GM23248 (cell line): ENCODE data around the gene HNRNPR. TPM values are rescaled to one million over a fixed set of nuclear protein-coding genes. Genes with fewer than 3 reads are reported as not detected.

Experiments used
- DNase-seq: peaks from one replicate; pipeline ENCODE4 v3.0.0-alpha.2; 2015
- H2AFZ ChIP-seq: fragments of 200-600 bp; sonication (generic); 2 replicates; pipeline ENCODE4 v1.6.1; 2016; ENCODE audit warnings: antibody characterized with exemption
- H3F3A ChIP-seq: fragments of 200-600 bp; sonication (generic); 2 replicates; pipeline ENCODE4 v1.6.1; 2016; ENCODE audit warnings: mild to moderate bottlenecking, antibody characterized with exemption, mixed run types; ENCODE audit not compliant: insufficient read depth
- H3K27ac ChIP-seq: fragments of 200-600 bp; sonication (generic); 2 replicates; pipeline ENCODE4 v1.5.1; 2016; ENCODE audit warnings: mild to moderate bottlenecking
- H3K27me3 ChIP-seq: fragments of 200-600 bp; sonication (generic); replicated peaks from 2 replicates; pipeline ENCODE4 v1.6.1; 2016; ENCODE audit warnings: mild to moderate bottlenecking; ENCODE audit not compliant: insufficient read depth
- H3K36me3 ChIP-seq: fragments of 200-600 bp; sonication (generic); 2 replicates; pipeline ENCODE4 v1.6.1; 2016; ENCODE audit warnings: low read depth, mild to moderate bottlenecking
- H3K4me1 ChIP-seq: fragments of 200-600 bp; sonication (generic); 2 replicates; pipeline ENCODE4 v1.6.1; 2016; ENCODE audit warnings: mild to moderate bottlenecking; ENCODE audit not compliant: insufficient read depth
- H3K4me2 ChIP-seq: fragments of 200-600 bp; sonication (generic); one replicate; pipeline ENCODE4 v1.6.1; 2016; ENCODE audit warnings: mild to moderate bottlenecking; ENCODE audit not compliant: unreplicated experiment
- H3K4me3 ChIP-seq: fragments of 200-600 bp; sonication (generic); 2 replicates; pipeline ENCODE4 v1.5.1; 2016; ENCODE audit warnings: mild to moderate bottlenecking
- H3K79me2 ChIP-seq: fragments of 200-600 bp; sonication (generic); 2 replicates; pipeline ENCODE4 v1.6.1; 2016; ENCODE audit warnings: mild to moderate bottlenecking; ENCODE audit not compliant: insufficient read depth
- H3K9ac ChIP-seq: fragments of 200-600 bp; sonication (generic); 2 replicates; pipeline ENCODE4 v1.6.1; 2016; ENCODE audit warnings: mild to moderate bottlenecking
- H3K9me2 ChIP-seq: fragments of 200-600 bp; sonication (generic); 2 replicates; pipeline ENCODE4 v1.6.1; 2016; ENCODE audit warnings: mixed run types, mild to moderate bottlenecking, moderate library complexity; ENCODE audit not compliant: insufficient read depth
- H3K9me3 ChIP-seq: fragments of 200-600 bp; sonication (generic); one replicate; pipeline ENCODE4 v1.6.1; 2017; ENCODE audit warnings: low read depth
- H4K20me1 ChIP-seq: fragments of 200-600 bp; sonication (generic); 2 replicates; pipeline ENCODE4 v1.6.0; 2016; ENCODE audit not compliant: insufficient read depth
- EZH2 ChIP-seq: fragments of 200-600 bp; sonication (generic); IDR thresholded peaks from 2 replicates; pipeline ENCODE4 v1.6.1; 2018; ENCODE audit warnings: antibody characterized with exemption, mild to moderate bottlenecking; ENCODE audit not compliant: insufficient read depth, poor library complexity, severe bottlenecking
- EZH2phosphoT487 ChIP-seq: fragments of 200-600 bp; sonication (generic); IDR thresholded peaks from 2 replicates; pipeline ENCODE4 v1.6.1; 2018; ENCODE audit warnings: antibody characterized with exemption, moderate library complexity, mild to moderate bottlenecking, low read depth; ENCODE audit not compliant: insufficient read depth
- WGBS, 2 experiments: methylation state at CpG; one replicate each; pipeline ENCODE4 v1.1.6; 2015 to 2017; ENCODE audit warnings: low lambda C conversion rate in 2 of 2, low coverage in 1 of 2; ENCODE audit errors: missing lambda C conversion rate in 2 of 2; 5-methylcytosine and 5-hydroxymethylcytosine counted together
- in situ Hi-C: fragments of 300-500 bp; cut with MboI; formaldehyde crosslinking; loops from 2 replicates; pipeline ENCODE4 v1.15.0; 2020
- polyA plus RNA-seq: library from polyadenylated mRNA; unstranded; fragments of >200 nt; fragmentation: Nextera tagmentation; extraction: Ambion mirVana; gene quantifications from 2 replicates; pipeline ENCODE4 v1.2.1, GENCODE V29; 2016
- total RNA-seq: library from RNA; depleted of rRNA; stranded (reverse); fragments of >200 nt; shearing (Covaris generic); gene quantifications from 2 replicates; pipeline ENCODE4 v1.2.3, GENCODE V29; 2014

Gene HNRNPR
- total and polyA plus RNA-seq, 2 experiments from 2014 or later, result 77.5 to 124 TPM

DNA sequence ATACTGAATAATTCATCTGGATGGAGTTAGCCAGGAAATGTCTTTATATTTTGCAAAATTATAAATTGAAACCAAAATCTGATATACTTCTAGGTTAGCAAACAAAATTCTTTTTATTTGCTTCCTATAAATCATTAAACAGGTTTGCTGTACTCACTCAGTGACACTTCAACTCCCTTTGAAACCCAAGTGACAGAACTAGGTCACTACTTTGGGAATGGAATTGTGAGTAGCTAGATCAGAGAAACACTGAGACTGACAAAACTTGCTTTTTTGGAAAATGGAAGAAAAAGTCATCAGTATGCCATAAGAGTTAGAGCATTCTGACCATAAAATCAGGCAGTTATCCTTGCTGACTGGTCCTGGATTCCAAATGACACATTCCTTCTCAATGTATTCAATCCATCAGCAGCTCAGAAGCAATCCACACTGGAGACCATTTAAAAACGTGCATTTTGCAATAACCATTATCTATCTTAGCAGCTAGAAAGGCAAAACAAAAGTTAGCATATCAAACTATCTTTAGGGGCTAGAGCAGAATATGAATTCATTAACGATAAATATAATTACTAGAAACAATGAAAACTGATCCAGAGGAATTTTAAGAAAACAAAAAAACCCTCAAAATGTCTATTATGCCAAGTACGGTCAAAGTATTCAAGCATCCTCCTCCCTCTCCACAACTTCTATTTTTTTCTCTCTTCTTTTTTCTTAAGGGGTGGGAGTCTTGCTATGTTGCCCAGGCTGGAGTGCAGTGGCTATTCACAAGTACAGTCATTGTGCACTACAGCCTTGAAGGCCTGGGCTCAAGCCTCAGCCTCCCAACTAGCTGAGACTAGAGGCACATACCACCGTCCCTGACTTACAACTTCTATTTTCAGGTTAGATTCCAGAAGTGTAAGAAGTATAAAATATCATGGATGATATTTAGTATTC lies 60.1 kb downstream of the HNRNPR start:
- Histone ChIP-seq H3K9me3 (no peaks in the 10 kb centered on the region), H2AFZ (no peak overlapping the region), H3K4me1 (peaks cover 45% of the 10 kb centered on the region), H3K4me2 (peak overlapping the region; percentile 58), H3K79me2 (peaks cover 18% of the 10 kb centered on the region; the same call in 1 of the 2 replicates), H3K36me3 (peaks cover 48% of the 10 kb centered on the region), H3K27ac (peak overlapping the region; percentile 70), H4K20me1 (no peaks in the 10 kb centered on the region), H3F3A (peaks cover 85% of the 10 kb centered on the region), H3K9me2 (no peaks in the 10 kb centered on the region), H3K4me3 (peak overlapping the region; percentile 52), H3K27me3 (no peaks in the 10 kb centered on the region), H3K9ac (peak overlapping the region; percentile 44)
- 38 to 41% methylated on average over 4 of the region's 4 CpGs for WGBS, 2 experiments
- in situ Hi-C loops, result no loop called here
- peak; percentile 83 for DNase-seq
- TF ChIP-seq EZH2 (no peak), EZH2phosphoT487 (no peak)

- no peak overlapping the region; the same call in 1 of the 2 replicates for H2AFZ ChIP-seq
- no peaks in the 10 kb centered on the region for H4K20me1 ChIP-seq
- peaks cover 44% of the 10 kb centered on the region for H3K4me1 ChIP-seq
- WGBS, 2 experiments, result 1% methylated on average over 5 of the region's 5 CpGs
- H3K36me3 ChIP-seq, result peaks cover 38% of the 10 kb centered on the region
- H3K4me3 ChIP-seq, result peak overlapping the region; percentile 52
- no peaks in the 10 kb centered on the region for H3K27me3 ChIP-seq
- no peak for TF ChIP-seq EZH2
- peak overlapping the region; percentile 44 for H3K9ac ChIP-seq
- peaks cover 85% of the 10 kb centered on the region for H3F3A ChIP-seq
- in situ Hi-C loops, result no loop called here
- H3K79me2 ChIP-seq, result peaks cover 18% of the 10 kb centered on the region; the same call in 1 of the 2 replicates
- no peaks in the 10 kb centered on the region for H3K9me2 ChIP-seq
- H3K4me2 ChIP-seq, result peak overlapping the region; percentile 58
- peak; percentile 90 for DNase-seq
- no peaks in the 10 kb centered on the region for H3K9me3 ChIP-seq
- peak overlapping the region; percentile 70 for H3K27ac ChIP-seq
These were observed 61.1 kb downstream of the HNRNPR start for GRCh38 chr1:23282957-23283356.

GRCh38 chr1:23278717-23279116 lies 65.4 kb downstream of the HNRNPR start:
- H3K9me2 ChIP-seq, result no peaks in the 10 kb centered on the region
- in situ Hi-C loops, result loop anchor here (10.0 kb wide), 1 partner anchor 184 kb away; no protein-coding TSS in a partner anchor
- peaks cover 62% of the 10 kb centered on the region for H3F3A ChIP-seq
- no peak overlapping the region for H3K9ac ChIP-seq
- TF ChIP-seq EZH2 (no peak), EZH2phosphoT487 (no peak)
- H3K36me3 ChIP-seq, result peaks cover 29% of the 10 kb centered on the region
- H2AFZ ChIP-seq, result no peak overlapping the region
- peaks cover 31% of the 10 kb centered on the region for H3K4me1 ChIP-seq
- no peak overlapping the region for H3K27ac ChIP-seq
- H3K27me3 ChIP-seq, result no peaks in the 10 kb centered on the region
- no peak overlapping the region for H3K4me3 ChIP-seq
- H3K4me2 ChIP-seq, result no peak overlapping the region
- DNase-seq, result no peak
- no peaks in the 10 kb centered on the region for H3K9me3 ChIP-seq
- peaks cover 18% of the 10 kb centered on the region; the same call in 1 of the 2 replicates for H3K79me2 ChIP-seq
- H4K20me1 ChIP-seq, result no peaks in the 10 kb centered on the region
- 98 to 100% methylated on average over 2 of the region's 2 CpGs for WGBS, 2 experiments

DNA sequence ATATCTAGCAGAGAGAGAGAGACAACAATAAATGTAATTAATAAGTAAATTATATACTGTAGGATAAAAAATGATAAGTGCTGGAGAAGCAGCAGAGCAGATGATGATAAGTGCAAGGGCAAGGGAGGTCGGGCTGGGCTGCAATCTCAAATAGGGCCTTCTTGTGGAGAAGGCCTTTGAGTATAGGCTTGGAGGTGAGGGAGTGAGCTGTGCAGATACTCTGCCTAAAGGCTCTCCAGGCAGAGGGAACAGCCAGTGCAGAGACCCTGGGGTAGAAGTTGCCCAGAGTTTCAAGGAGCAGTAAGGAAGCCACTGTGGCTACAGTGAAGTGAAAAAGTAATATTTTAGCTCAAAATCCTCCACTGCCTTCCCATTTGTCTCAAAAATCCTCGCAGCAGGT lies 67.6 kb downstream of the HNRNPR start:
- WGBS, 2 experiments, result 74 to 86% methylated on average over 2 of the region's 2 CpGs
- peaks cover 45% of the 10 kb centered on the region for H3F3A ChIP-seq
- H3K4me3 ChIP-seq, result no peak overlapping the region
- H2AFZ ChIP-seq, result no peak overlapping the region
- H4K20me1 ChIP-seq, result no peaks in the 10 kb centered on the region
- in situ Hi-C loops, result loop anchor here (10.0 kb wide), 1 partner anchor 182 kb away; no protein-coding TSS in a partner anchor
- no peaks in the 10 kb centered on the region for H3K9me2 ChIP-seq
- TF ChIP-seq EZH2 (no peak), EZH2phosphoT487 (no peak)
- no peak overlapping the region for H3K9ac ChIP-seq
- no peak overlapping the region for H3K27ac ChIP-seq
- H3K27me3 ChIP-seq, result no peaks in the 10 kb centered on the region
- H3K4me2 ChIP-seq, result no peak overlapping the region
- no peak for DNase-seq
- peaks cover 20% of the 10 kb centered on the region for H3K36me3 ChIP-seq
- peaks cover 11% of the 10 kb centered on the region; the same call in 1 of the 2 replicates for H3K79me2 ChIP-seq
- H3K4me1 ChIP-seq, result peaks cover 18% of the 10 kb centered on the region; the same call in 1 of the 2 replicates
- no peaks in the 10 kb centered on the region for H3K9me3 ChIP-seq
